A549 (cell line): ENCODE data around the gene C19orf47.

Source experiments
- CEBPB ChIP-seq, 2 experiments: fragments of >200 bp in 1 of 2; sonication (Bioruptor Twin) in 1 of 2; formaldehyde crosslinking in 1 of 2; IDR thresholded peaks; 2 replicates each; pipeline ENCODE4 v1.6.1; 2012 to 2016
- CHD2 ChIP-seq: fragments of 150-350 bp; IDR thresholded peaks from 2 replicates; pipeline ENCODE4 v1.6.1; 2014; ENCODE audit warnings: low read length; ENCODE audit not compliant: partially characterized antibody
- CTCF ChIP-seq: fragments of >200 bp; sonication (Bioruptor Twin); formaldehyde crosslinking; IDR thresholded peaks from 3 replicates; pipeline ENCODE4 v1.5.1; 2016
- FOSL2 ChIP-seq, 2 experiments: fragments of 450-650 bp in 1 of 2; fragments of >200 bp in 1 of 2; sonication (Bioruptor Twin) in 1 of 2; formaldehyde crosslinking; IDR thresholded peaks; 2 replicates each; pipeline versions ENCODE4 v1.5.0 to v1.6.1; 2016 to 2020; ENCODE audit warnings: mild to moderate bottlenecking in 1 of 2, moderate library complexity in 1 of 2
- GATA3 ChIP-seq: IDR thresholded peaks from 2 replicates; pipeline ENCODE4 v1.6.1; 2012; ENCODE audit warnings: borderline replicate concordance
- JUNB ChIP-seq: fragments of >200 bp; sonication (Bioruptor Twin); formaldehyde crosslinking; IDR thresholded peaks from 2 replicates; pipeline ENCODE4 v1.6.1; 2016
- MAFK ChIP-seq: fragments of 450-650 bp; IDR thresholded peaks from 2 replicates; pipeline ENCODE4 v1.6.1; 2014; ENCODE audit not compliant: partially characterized antibody
- MAZ ChIP-seq: fragments of 150-350 bp; IDR thresholded peaks from 2 replicates; pipeline ENCODE4 v1.6.1; 2014; ENCODE audit warnings: antibody characterized with exemption, low read depth, low read length, borderline replicate concordance
- MYC ChIP-seq: IDR thresholded peaks from 2 replicates; pipeline ENCODE4 v1.6.1; 2012; ENCODE audit warnings: mild to moderate bottlenecking, inconsistent platforms, low read length, improper control_type of control experiment, borderline replicate concordance
- POLR2A ChIP-seq: IDR thresholded peaks from 2 replicates; pipeline ENCODE4 v1.6.1; 2012; ENCODE audit warnings: mild to moderate bottlenecking, low read length
- RAD21 ChIP-seq, 2 experiments: fragments of >200 bp in 1 of 2; sonication (Bioruptor Twin) in 1 of 2; formaldehyde crosslinking in 1 of 2; IDR thresholded peaks in 1 of 2; conservative IDR thresholded peaks in 1 of 2; 2 replicates in 1 of 2; 3 replicates in 1 of 2; pipeline ENCODE4 v1.6.1; 2012 to 2018; ENCODE audit warnings: inconsistent platforms in 1 of 2
- RARB ChIP-seq: fragments of 250-450 bp; sonication (Bioruptor Pico); IDR thresholded peaks from 2 replicates; pipeline ENCODE4 v1.8.0; 2021; ENCODE audit warnings: mild to moderate bottlenecking, moderate library complexity
- RCOR1 ChIP-seq: fragments of 150-350 bp; IDR thresholded peaks from 2 replicates; pipeline ENCODE4 v1.6.1; 2014; ENCODE audit warnings: antibody characterized with exemption, low read length, low read depth
- TF ChIP-seq, protein P1 (sequence below): fragments of 250-450 bp; sonication (Bioruptor Pico); IDR thresholded peaks from 2 replicates; pipeline ENCODE4 v1.5.0; 2021; ENCODE audit warnings: mild to moderate bottlenecking, moderate library complexity, borderline replicate concordance

DNA sequence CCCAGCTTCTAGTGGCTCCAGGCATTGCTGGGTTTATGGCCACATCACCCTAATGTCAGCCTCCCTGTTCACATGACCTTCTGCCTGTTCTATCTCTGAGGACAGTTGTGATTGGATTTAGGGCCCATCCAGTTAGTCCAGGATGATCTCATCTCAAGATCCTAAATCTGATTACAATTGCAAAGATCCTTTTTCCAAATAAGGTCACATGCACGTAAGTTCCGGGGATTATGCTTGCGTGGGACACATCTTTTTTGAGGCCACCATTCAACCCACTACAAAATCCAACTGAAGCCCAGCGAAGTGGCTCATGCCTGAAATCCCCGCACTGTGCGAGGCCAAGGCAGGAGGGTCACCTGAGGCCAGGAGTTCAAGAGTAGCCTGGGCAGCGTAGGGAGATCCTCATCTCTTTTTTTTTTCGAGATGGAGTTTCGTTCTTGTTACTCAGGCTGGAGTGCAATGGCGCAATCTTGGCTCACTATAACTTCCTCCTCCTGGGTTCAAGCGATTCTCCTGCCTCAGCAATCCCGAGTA is 12.6 kb upstream of the C19orf47 start:
- no peak for TF ChIP-seq MAFK
- TF ChIP-seq FOSL2 (IDR thresholded peaks at IDR 0.05), result no peak
- no peak for TF ChIP-seq FOSL2 (CRISPR knock-in tag; IDR thresholded peaks at IDR 0.05)
- TF ChIP-seq CTCF, result no peak
- TF ChIP-seq, protein P1, sequence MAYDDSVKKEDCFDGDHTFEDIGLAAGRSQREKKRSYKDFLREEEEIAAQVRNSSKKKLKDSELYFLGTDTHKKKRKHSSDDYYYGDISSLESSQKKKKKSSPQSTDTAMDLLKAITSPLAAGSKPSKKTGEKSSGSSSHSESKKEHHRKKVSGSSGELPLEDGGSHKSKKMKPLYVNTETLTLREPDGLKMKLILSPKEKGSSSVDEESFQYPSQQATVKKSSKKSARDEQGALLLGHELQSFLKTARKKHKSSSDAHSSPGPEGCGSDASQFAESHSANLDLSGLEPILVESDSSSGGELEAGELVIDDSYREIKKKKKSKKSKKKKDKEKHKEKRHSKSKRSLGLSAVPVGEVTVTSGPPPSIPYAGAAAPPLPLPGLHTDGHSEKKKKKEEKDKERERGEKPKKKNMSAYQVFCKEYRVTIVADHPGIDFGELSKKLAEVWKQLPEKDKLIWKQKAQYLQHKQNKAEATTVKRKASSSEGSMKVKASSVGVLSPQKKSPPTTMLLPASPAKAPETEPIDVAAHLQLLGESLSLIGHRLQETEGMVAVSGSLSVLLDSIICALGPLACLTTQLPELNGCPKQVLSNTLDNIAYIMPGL (CRISPR knock-in tag), result no peak
- TF ChIP-seq CEBPB (IDR thresholded peaks at IDR 0.05), result peak; percentile 22 to 40; a peak in 1 of 4 replicates
- TF ChIP-seq JUNB, result no peak
- TF ChIP-seq RCOR1, result no peak
- no peak for TF ChIP-seq CHD2
- no peak for TF ChIP-seq POLR2A
- TF ChIP-seq GATA3, result no peak
- no peak for TF ChIP-seq MAZ
- no peak for TF ChIP-seq RARB (CRISPR knock-in tag)
- no peak for TF ChIP-seq MYC
- no peak for TF ChIP-seq RAD21 (conservative IDR thresholded peaks at IDR 0.05 in 1 of 2, IDR thresholded peaks at IDR 0.05 in 1 of 2)
